WTC11 (cell line): Measurements from ENCODE around the gene PRPF8.

Experiments used
- CTCF ChIP-seq: fragments of 200-600 bp; IDR thresholded peaks from 2 replicates; pipeline ENCODE4 v1.8.0; 2022; ENCODE audit warnings: antibody characterized with exemption
- E2F5 ChIP-seq: sonication (generic); formaldehyde crosslinking; IDR thresholded peaks from 2 replicates; pipeline ENCODE4 v1.8.1; 2022; ENCODE audit warnings: mild to moderate bottlenecking, moderate library complexity, missing genetic modification reagents
- MXD4 ChIP-seq: fragments of 250-450 bp; sonication (Bioruptor Pico); IDR thresholded peaks from 2 replicates; pipeline ENCODE4 v1.8.0; 2021; ENCODE audit warnings: mild to moderate bottlenecking, moderate library complexity, borderline replicate concordance
- NFYB ChIP-seq: sonication (generic); formaldehyde crosslinking; conservative IDR thresholded peaks from 2 replicates; pipeline ENCODE4 v1.8.0; 2022; ENCODE audit warnings: low read depth, missing genetic modification reagents
- NR3C1 ChIP-seq: sonication (generic); formaldehyde crosslinking; conservative IDR thresholded peaks from 2 replicates; pipeline ENCODE4 v1.8.1; 2023; ENCODE audit warnings: low read depth, mild to moderate bottlenecking, missing genetic modification reagents
- PRDM15 ChIP-seq: sonication (generic); formaldehyde crosslinking; IDR thresholded peaks from 2 replicates; pipeline ENCODE4 v1.8.0; 2022; ENCODE audit warnings: missing genetic modification reagents
- SP1 ChIP-seq: sonication (generic); formaldehyde crosslinking; conservative IDR thresholded peaks from 2 replicates; pipeline ENCODE4 v1.8.1; 2022; ENCODE audit warnings: missing genetic modification reagents
- USF2 ChIP-seq: sonication (generic); formaldehyde crosslinking; IDR thresholded peaks from 2 replicates; pipeline ENCODE4 v1.8.1; 2023; ENCODE audit warnings: mild to moderate bottlenecking, missing genetic modification reagents, moderate library complexity
- ZNF512 ChIP-seq: sonication (generic); formaldehyde crosslinking; IDR thresholded peaks from 2 replicates; pipeline ENCODE4 v1.8.1; 2022; ENCODE audit warnings: missing genetic modification reagents, borderline replicate concordance

GRCh38 chr17:1641065-1641403 lies 43.6 kb downstream of the PRPF8 start:
- TF ChIP-seq PRDM15 (CRISPR knock-in tag), result no peak
- TF ChIP-seq NR3C1 (CRISPR knock-in tag), result no peak
- TF ChIP-seq CTCF, result no peak
- no peak for TF ChIP-seq MXD4 (CRISPR knock-in tag)
- no peak for TF ChIP-seq USF2
- TF ChIP-seq NFYB (CRISPR knock-in tag), result no peak
- TF ChIP-seq ZNF512 (CRISPR knock-in tag), result no peak
- TF ChIP-seq E2F5 (CRISPR knock-in tag), result no peak
- no peak for TF ChIP-seq SP1 (CRISPR knock-in tag)
